ENCODE data around the gene SBF1.

SBF1 gene

GRCh38 chr22:50467341-50467740 lies 7.5 kb downstream of the SBF1 start:
- no peak for DNase-seq

GRCh38 chr22:50465066-50465930 lies 9.5 kb downstream of the SBF1 start:
- no peak for DNase-seq

GRCh38 chr22:50464451-50464850 lies 10.4 kb downstream of the SBF1 start:
- no peak for DNase-seq

GRCh38 chr22:50463188-50463900 lies 11.5 kb downstream of the SBF1 start:
- DNase-seq: no peak

GRCh38 chr22:50461979-50462540 lies 12.8 kb downstream of the SBF1 start:
- no peak for DNase-seq

- DNase-seq: no peak
Measured at GRCh38 chr22:50461536-50461935, 13.3 kb downstream of the SBF1 start.

GRCh38 chr22:50460938-50461337 lies 13.9 kb downstream of the SBF1 start:
- no peak for DNase-seq

- DNase-seq: no peak
Measured at GRCh38 chr22:50459496-50460140, 15.2 kb downstream of the SBF1 start.

- no peak for DNase-seq
Measured at GRCh38 chr22:50459016-50459415, 15.8 kb downstream of the SBF1 start.

GRCh38 chr22:50456466-50457234 lies 18.2 kb downstream of the SBF1 start:
- no peak for DNase-seq

- DNase-seq: no peak
Measured at GRCh38 chr22:50456026-50456425, 18.8 kb downstream of the SBF1 start.

- no peak for DNase-seq
Measured at GRCh38 chr22:50455201-50455600, 19.6 kb downstream of the SBF1 start.

GRCh38 chr22:50454556-50455075 lies 20.2 kb downstream of the SBF1 start:
- no peak for DNase-seq

GRCh38 chr22:50452649-50453048 lies 22.2 kb downstream of the SBF1 start:
- no peak for DNase-seq

GRCh38 chr22:50447576-50448551 lies 27.0 kb downstream of the SBF1 start:
- no peak for DNase-seq

GRCh38 chr22:50446708-50447575 lies 27.9 kb downstream of the SBF1 start:
- DNase-seq: no peak

- no peak for DNase-seq
Measured at GRCh38 chr22:50445880-50446707, 28.7 kb downstream of the SBF1 start.

GRCh38 chr22:50445071-50445879 lies 29.6 kb downstream of the SBF1 start:
- no peak for DNase-seq
